HepG2 (cell line): ENCODE data around the gene CDC34. TPM values are rescaled to one million over a fixed set of nuclear protein-coding genes. Genes with fewer than 3 reads are reported as not detected.

Source experiments
- ARNT2 ChIP-seq: sonication (generic); formaldehyde crosslinking; IDR thresholded peaks from 2 replicates; pipeline ENCODE4 v1.8.0; 2022; ENCODE audit warnings: mild to moderate bottlenecking, low read depth, missing genetic modification reagents, moderate library complexity
- BRCA1 ChIP-seq: sonication (generic); formaldehyde crosslinking; IDR thresholded peaks from 2 replicates; pipeline ENCODE4 v1.4.0; 2020; ENCODE audit warnings: missing genetic modification reagents
- BRF2 ChIP-seq: sonication (generic); formaldehyde crosslinking; IDR thresholded peaks from 2 replicates; pipeline ENCODE4 v1.8.1; 2022; ENCODE audit warnings: mild to moderate bottlenecking, missing genetic modification reagents
- CEBPB ChIP-seq: IDR thresholded peaks from 2 replicates; pipeline ENCODE4 v1.6.1; 2011; ENCODE audit warnings: low read depth, low read length, improper control_type of control experiment, borderline replicate concordance
- FOXA3 ChIP-seq: IDR thresholded peaks from 2 replicates; pipeline ENCODE4 v1.6.1; 2016; ENCODE audit warnings: missing genetic modification reagents, missing compliant biosample characterization
- MAF1 ChIP-seq: sonication (generic); formaldehyde crosslinking; IDR thresholded peaks from 2 replicates; pipeline ENCODE4 v1.5.0; 2020; ENCODE audit warnings: missing genetic modification reagents, borderline replicate concordance
- NR2F2 ChIP-seq: IDR thresholded peaks from 2 replicates; pipeline ENCODE4 v1.6.1; 2012; ENCODE audit warnings: low read depth, inconsistent platforms, borderline replicate concordance
- PHF8 ChIP-seq: sonication (generic); formaldehyde crosslinking; IDR thresholded peaks from 2 replicates; pipeline ENCODE4 v1.5.0; 2020; ENCODE audit warnings: missing genetic modification reagents
- SOX5 ChIP-seq: IDR thresholded peaks from 2 replicates; pipeline ENCODE4 v1.6.1; 2016; ENCODE audit warnings: borderline replicate concordance
- SRY ChIP-seq: sonication (generic); formaldehyde crosslinking; IDR thresholded peaks from 2 replicates; pipeline ENCODE4 v1.8.0; 2022; ENCODE audit warnings: mild to moderate bottlenecking, missing genetic modification reagents
- TCF7L2 ChIP-seq: IDR thresholded peaks from 2 replicates; pipeline ENCODE4 v1.6.1; 2011; ENCODE audit warnings: mild to moderate bottlenecking, low read depth, low read length, moderate library complexity
- THAP9 ChIP-seq: sonication (generic); formaldehyde crosslinking; IDR thresholded peaks from 2 replicates; pipeline ENCODE4; 2020; ENCODE audit warnings: missing genetic modification reagents, mild to moderate bottlenecking, borderline replicate concordance
- WIZ ChIP-seq: sonication (generic); formaldehyde crosslinking; IDR thresholded peaks from 2 replicates; pipeline ENCODE4 v1.5.1; 2020; ENCODE audit warnings: mild to moderate bottlenecking, missing genetic modification reagents
- ZC3H13 ChIP-seq: sonication (generic); formaldehyde crosslinking; IDR thresholded peaks from 2 replicates; pipeline ENCODE4 v1.8.1; 2023; ENCODE audit warnings: mild to moderate bottlenecking, missing genetic modification reagents, moderate library complexity
- ZNF143 ChIP-seq: sonication (generic); formaldehyde crosslinking; IDR thresholded peaks from 2 replicates; pipeline ENCODE4 v1.4.0; 2020; ENCODE audit warnings: missing genetic modification reagents
- ZNF274 ChIP-seq: sonication (generic); formaldehyde crosslinking; IDR thresholded peaks from 2 replicates; pipeline ENCODE4 v1.5.1; 2020; ENCODE audit warnings: mild to moderate bottlenecking, missing genetic modification reagents
- ZNF557 ChIP-seq: sonication (generic); formaldehyde crosslinking; IDR thresholded peaks from 2 replicates; pipeline ENCODE4 v1.4.0; 2020; ENCODE audit warnings: missing genetic modification reagents
- ZNF570 ChIP-seq: sonication (generic); formaldehyde crosslinking; IDR thresholded peaks from 2 replicates; pipeline ENCODE4 v1.4.0; 2020; ENCODE audit warnings: mild to moderate bottlenecking, missing genetic modification reagents, borderline replicate concordance
- ZNF644 ChIP-seq: IDR thresholded peaks from 2 replicates; pipeline ENCODE4 v1.6.1; 2016; ENCODE audit warnings: low read depth
- ZNF737 ChIP-seq: sonication (generic); formaldehyde crosslinking; IDR thresholded peaks from 2 replicates; pipeline ENCODE4 v1.5.0; 2020; ENCODE audit warnings: missing genetic modification reagents, mild to moderate bottlenecking, borderline replicate concordance
- ZNF75D ChIP-seq: sonication (generic); formaldehyde crosslinking; IDR thresholded peaks from 2 replicates; pipeline ENCODE4 v1.8.1; 2023; ENCODE audit warnings: missing genetic modification reagents, mild to moderate bottlenecking, borderline replicate concordance
- ZNF761 ChIP-seq: sonication (generic); formaldehyde crosslinking; conservative IDR thresholded peaks from 2 replicates; pipeline ENCODE4 v1.4.0; 2020; ENCODE audit warnings: mild to moderate bottlenecking, missing genetic modification reagents
- ZNF780A ChIP-seq: sonication (generic); formaldehyde crosslinking; IDR thresholded peaks from 2 replicates; pipeline ENCODE4 v1.8.0; 2022; ENCODE audit warnings: mild to moderate bottlenecking, missing genetic modification reagents, moderate library complexity
- polyA plus RNA-seq, 8 experiments: library from polyadenylated mRNA; depleted of rRNA in 3 of 8; stranded (reverse) in 7 of 8; unstranded in 1 of 8; fragments of >200 nt; fragmentation: Illumina TruSeq in 4 of 8; extraction: Trizol in 4 of 8; gene quantifications; 2 replicates each; pipeline versions ENCODE4 v1.2.1 to v1.2.3, GENCODE V29; 2011 to 2016; ENCODE audit warnings: low read depth in 4 of 8, missing spikeins in 1 of 8, mixed read lengths in 1 of 8; ENCODE audit not compliant: insufficient read depth in 1 of 8
- total RNA-seq, 5 experiments: library from RNA; depleted of rRNA; stranded (reverse); fragments of >200 nt; fragmentation: Illumina TruSeq; extraction: Trizol; gene quantifications; 2 replicates each; pipeline ENCODE4 v1.2.3, GENCODE V29; 2016; ENCODE audit warnings: low read depth in 1 of 5
- TF ChIP-seq, protein P1 (sequence below): sonication (generic); formaldehyde crosslinking; IDR thresholded peaks from 2 replicates; pipeline ENCODE4 v1.8.0; 2022; ENCODE audit warnings: low read depth, missing genetic modification reagents
- TF ChIP-seq, protein P2 (sequence below): sonication (generic); formaldehyde crosslinking; IDR thresholded peaks from 2 replicates; pipeline ENCODE4 v1.8.0; 2022; ENCODE audit warnings: missing genetic modification reagents, mild to moderate bottlenecking, moderate library complexity, borderline replicate concordance

Gene CDC34
- total and polyA plus RNA-seq, 2 of the 13 experiments (the other 11 are each of a cell fraction or from before 2014, with no cell fraction given): 138 to 150 TPM

GRCh38 chr19:485583-486236 lies 45.9 kb upstream of the CDC34 start (continued):
- TF ChIP-seq BRF2 (CRISPR knock-in tag): no peak
- peak; percentile 36; the same call in 1 of the 2 replicates for TF ChIP-seq ZNF143
- TF ChIP-seq ZNF274: peak; percentile 89; the same call in 1 of the 2 replicates
- TF ChIP-seq MAF1 (CRISPR knock-in tag): no peak
- no peak for TF ChIP-seq PHF8 (CRISPR knock-in tag)
- no peak for TF ChIP-seq CEBPB
- no peak for TF ChIP-seq WIZ (CRISPR knock-in tag)
- TF ChIP-seq SRY (CRISPR knock-in tag): no peak
- TF ChIP-seq TCF7L2: no peak
- TF ChIP-seq ZNF737 (CRISPR knock-in tag): no peak
- no peak for TF ChIP-seq THAP9 (CRISPR knock-in tag)
- TF ChIP-seq FOXA3 (CRISPR knock-in tag): no peak; the same call in 1 of the 2 replicates
- TF ChIP-seq ZNF75D (CRISPR knock-in tag): no peak
- TF ChIP-seq ZNF557 (CRISPR knock-in tag): no peak
- TF ChIP-seq ZNF780A (CRISPR knock-in tag): no peak
- TF ChIP-seq, protein P1, sequence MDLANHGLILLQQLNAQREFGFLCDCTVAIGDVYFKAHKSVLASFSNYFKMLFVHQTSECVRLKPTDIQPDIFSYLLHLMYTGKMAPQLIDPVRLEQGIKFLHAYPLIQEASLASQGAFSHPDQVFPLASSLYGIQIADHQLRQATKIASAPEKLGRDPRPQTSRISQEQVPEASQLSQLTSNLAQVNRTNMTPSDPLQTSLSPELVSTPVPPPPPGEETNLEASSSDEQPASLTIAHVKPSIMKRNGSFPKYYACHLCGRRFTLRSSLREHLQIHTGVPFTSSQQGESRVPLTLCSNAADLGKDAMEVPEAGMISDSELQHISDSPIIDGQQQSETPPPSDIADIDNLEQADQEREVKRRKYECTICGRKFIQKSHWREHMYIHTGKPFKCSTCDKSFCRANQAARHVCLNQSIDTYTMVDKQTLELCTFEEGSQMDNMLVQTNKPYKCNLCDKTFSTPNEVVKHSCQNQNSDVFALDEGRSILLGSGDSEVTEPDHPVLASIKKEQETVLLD (CRISPR knock-in tag): no peak
- TF ChIP-seq ZC3H13 (CRISPR knock-in tag): no peak
- TF ChIP-seq ZNF644: no peak
- TF ChIP-seq, protein P2, sequence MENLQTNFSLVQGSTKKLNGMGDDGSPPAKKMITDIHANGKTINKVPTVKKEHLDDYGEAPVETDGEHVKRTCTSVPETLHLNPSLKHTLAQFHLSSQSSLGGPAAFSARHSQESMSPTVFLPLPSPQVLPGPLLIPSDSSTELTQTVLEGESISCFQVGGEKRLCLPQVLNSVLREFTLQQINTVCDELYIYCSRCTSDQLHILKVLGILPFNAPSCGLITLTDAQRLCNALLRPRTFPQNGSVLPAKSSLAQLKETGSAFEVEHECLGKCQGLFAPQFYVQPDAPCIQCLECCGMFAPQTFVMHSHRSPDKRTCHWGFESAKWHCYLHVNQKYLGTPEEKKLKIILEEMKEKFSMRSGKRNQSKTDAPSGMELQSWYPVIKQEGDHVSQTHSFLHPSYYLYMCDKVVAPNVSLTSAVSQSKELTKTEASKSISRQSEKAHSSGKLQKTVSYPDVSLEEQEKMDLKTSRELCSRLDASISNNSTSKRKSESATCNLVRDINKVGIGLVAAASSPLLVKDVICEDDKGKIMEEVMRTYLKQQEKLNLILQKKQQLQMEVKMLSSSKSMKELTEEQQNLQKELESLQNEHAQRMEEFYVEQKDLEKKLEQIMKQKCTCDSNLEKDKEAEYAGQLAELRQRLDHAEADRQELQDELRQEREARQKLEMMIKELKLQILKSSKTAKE (CRISPR knock-in tag): no peak
- no peak for TF ChIP-seq ARNT2
- no peak for TF ChIP-seq NR2F2
- no peak for TF ChIP-seq ZNF761 (CRISPR knock-in tag)
- TF ChIP-seq ZNF570 (CRISPR knock-in tag): no peak
- TF ChIP-seq BRCA1 (CRISPR knock-in tag): no peak
- peak; percentile 92 for TF ChIP-seq SOX5 (CRISPR knock-in tag)
